Measurements from ENCODE around the gene UBE2D1. TPM values are rescaled to one million over a fixed set of nuclear protein-coding genes. Genes with fewer than 3 reads are reported as not detected.

UBE2D1 gene
- total and polyA plus RNA-seq, 2 of the 13 experiments (the other 11 are each of a cell fraction or from before 2014, with no cell fraction given) = 6.2 to 13.8 TPM

GRCh38 chr10:58384999-58385783 lies 50.4 kb downstream of the UBE2D1 start, which contains the start of gene TFAM (continued):
- peak; percentile 80 for TF ChIP-seq IRF9 (CRISPR knock-in tag; IDR thresholded peaks at IDR 0.05; ENCODE audit: borderline replicate concordance)
- peak; percentile 97 for TF ChIP-seq POLR2A (IDR thresholded peaks at IDR 0.05; ENCODE audit: insufficient read depth in 1 of 2, low read depth in 2 of 2, low read length in 2 of 2)
- no peak for TF ChIP-seq HOXA7 (CRISPR knock-in tag; IDR thresholded peaks at IDR 0.05)
- no peak for TF ChIP-seq ZFP37 (CRISPR knock-in tag; IDR thresholded peaks at IDR 0.05; ENCODE audit: borderline replicate concordance)
- TF ChIP-seq ZFP36 (IDR thresholded peaks at IDR 0.05; ENCODE audit: borderline replicate concordance, low read depth, low read length, partially characterized antibody) = no peak
- peak; percentile 44 for TF ChIP-seq MED1 (CRISPR knock-in tag; IDR thresholded peaks at IDR 0.05)
- no peak for TF ChIP-seq ZNF709 (CRISPR knock-in tag; IDR thresholded peaks at IDR 0.05)
- 0 out of 2 replicates have a peak, but pooled peaks have one; percentile 75 for TF ChIP-seq ZSCAN20 (CRISPR knock-in tag; IDR thresholded peaks at IDR 0.05; ENCODE audit: borderline replicate concordance)
- TF ChIP-seq ZNF790 (CRISPR knock-in tag; IDR thresholded peaks at IDR 0.05; ENCODE audit: borderline replicate concordance) = 0 out of 2 replicates have a peak, but pooled peaks have one; percentile 57
- TF ChIP-seq MBNL3 (CRISPR knock-in tag; conservative IDR thresholded peaks at IDR 0.05) = no peak
- TF ChIP-seq SMARCE1 (IDR thresholded peaks at IDR 0.05; ENCODE audit: borderline replicate concordance) = no peak
- TF ChIP-seq ATF7-NPFF (CRISPR knock-in tag; IDR thresholded peaks at IDR 0.05; ENCODE audit: low read depth) = peak; percentile 81
- peak; percentile 76; the same call in 1 of the 2 replicates for TF ChIP-seq ZNF350 (CRISPR knock-in tag; IDR thresholded peaks at IDR 0.05; ENCODE audit: borderline replicate concordance, low read depth)
- no peak for TF ChIP-seq ZUFSP (CRISPR knock-in tag; IDR thresholded peaks at IDR 0.05; ENCODE audit: borderline replicate concordance)
- TF ChIP-seq ZBTB2 (CRISPR knock-in tag; IDR thresholded peaks at IDR 0.05; ENCODE audit: low read depth) = 0 out of 2 replicates have a peak, but pooled peaks have one; percentile 52
- TF ChIP-seq ZNF160 (CRISPR knock-in tag; IDR thresholded peaks at IDR 0.05) = no peak; the same call in 1 of the 2 replicates
- TF ChIP-seq ZNF891 (CRISPR knock-in tag; IDR thresholded peaks at IDR 0.05) = no peak; the same call in 1 of the 2 replicates
- no peak for TF ChIP-seq AKNA (CRISPR knock-in tag; IDR thresholded peaks at IDR 0.05; ENCODE audit: borderline replicate concordance)
- TF ChIP-seq POLR2G (IDR thresholded peaks at IDR 0.05; ENCODE audit: low read depth, low read length) = peak; percentile 98
- no peak for TF ChIP-seq RORA (CRISPR knock-in tag; IDR thresholded peaks at IDR 0.05)

Data from HepG2 (cell line).